A549 (cell line): Measurements from ENCODE around the gene RASL11B. TPM values are rescaled to one million over a fixed set of nuclear protein-coding genes. Genes with fewer than 3 reads are reported as not detected.

ENCODE experiments used
- ATAC-seq, 2 experiments: fragments of 200-7000 bp in 1 of 2; fragments of >200 bp in 1 of 2; cut with Nextera tagmentation in 1 of 2; cut with Tn5 transposase in 1 of 2; 3 replicates each; pipeline versions ENCODE4 v1.8.0 to v1.9.1; 2018 to 2020; ENCODE audit warnings: mild to moderate bottlenecking in 1 of 2, moderate library complexity in 1 of 2
- CTCF ChIA-PET: fragments of 300-600 bp; sonication (Branson Sonifier 250); formaldehyde crosslinking; extraction: SDS; loops from one replicate; lab custom pipeline; 2021; ENCODE audit warnings: antibody characterized with exemption, inconsistent platforms; lab: Yijun Ruan, JAX
- POLR2A ChIA-PET: fragments of 350-600 bp; formaldehyde crosslinking; extraction: SDS; loops from one replicate; lab custom pipeline; 2021; ENCODE audit warnings: antibody characterized with exemption, inconsistent platforms; lab: Yijun Ruan, JAX
- DNase-seq, 2 experiments: peaks; one replicate each; pipeline versions ENCODE4 v3.0.0 to v3.0.0-alpha.2; 2011 to 2016; ENCODE audit warnings: low read depth in 1 of 2, low spot score in 1 of 2
- FAIRE-seq: peaks from 2 replicates; lab custom pipeline; 2011; peaks lifted over from hg19 to GRCh38; lab: Jason Lieb, UNC
- H3K27ac ChIP-seq, 2 experiments: fragments of >200 bp; sonication (Bioruptor Twin); formaldehyde crosslinking; 3 replicates each; pipeline ENCODE4 v1.5.1; 2016 to 2017
- H3K4me1 ChIP-seq: fragments of >200 bp; sonication (Bioruptor Twin); formaldehyde crosslinking; 3 replicates; pipeline ENCODE4 v1.6.1; 2016
- H3K4me2 ChIP-seq: fragments of >200 bp; sonication (Bioruptor Twin); formaldehyde crosslinking; 3 replicates; pipeline ENCODE4 v1.6.1; 2016
- H3K4me3 ChIP-seq: fragments of >200 bp; sonication (Bioruptor Twin); formaldehyde crosslinking; 3 replicates; pipeline ENCODE4 v1.5.1; 2016
- H3K9me3 ChIP-seq: fragments of >200 bp; sonication (Bioruptor Twin); formaldehyde crosslinking; 3 replicates; pipeline ENCODE4 v1.6.1; 2016
- ATOH8 ChIP-seq: fragments of 250-450 bp; sonication (Bioruptor Pico); IDR thresholded peaks from 2 replicates; pipeline ENCODE4 v1.5.0; 2020; ENCODE audit warnings: low read depth, mild to moderate bottlenecking, moderate library complexity
- BHLHE40 ChIP-seq: IDR thresholded peaks from 2 replicates; pipeline ENCODE4 v1.6.1; 2012; ENCODE audit warnings: low read depth, low read length, inconsistent platforms
- CBX8 ChIP-seq: fragments of 200-600 bp; sonication (generic); IDR thresholded peaks from 2 replicates; pipeline ENCODE4 v1.6.1; 2016
- CEBPB ChIP-seq, 2 experiments: fragments of >200 bp in 1 of 2; sonication (Bioruptor Twin) in 1 of 2; formaldehyde crosslinking in 1 of 2; IDR thresholded peaks; 2 replicates each; pipeline ENCODE4 v1.6.1; 2012 to 2016
- CHD4 ChIP-seq: fragments of 200-600 bp; sonication (generic); IDR thresholded peaks from 2 replicates; pipeline ENCODE4 v1.6.1; 2016; ENCODE audit warnings: antibody characterized with exemption, mild to moderate bottlenecking, borderline replicate concordance
- CTCF ChIP-seq: fragments of >200 bp; sonication (Bioruptor Twin); formaldehyde crosslinking; IDR thresholded peaks from 3 replicates; pipeline ENCODE4 v1.5.1; 2016
- EHMT2 ChIP-seq: fragments of 200-600 bp; sonication (generic); IDR thresholded peaks from 2 replicates; pipeline ENCODE4 v1.6.1; 2016; ENCODE audit warnings: antibody characterized with exemption, low read depth, mild to moderate bottlenecking, moderate library complexity
- ELK1 ChIP-seq: fragments of 150-350 bp; IDR thresholded peaks from 2 replicates; pipeline ENCODE4 v1.6.1; 2014; ENCODE audit warnings: low read depth, mild to moderate bottlenecking, low read length
- ESRRA ChIP-seq: fragments of 150-350 bp; IDR thresholded peaks from 2 replicates; pipeline ENCODE4 v1.6.1; 2014; ENCODE audit warnings: mild to moderate bottlenecking, low read length, borderline replicate concordance
- FOSL2 ChIP-seq, 2 experiments: fragments of 450-650 bp in 1 of 2; fragments of >200 bp in 1 of 2; sonication (Bioruptor Twin) in 1 of 2; formaldehyde crosslinking; IDR thresholded peaks; 2 replicates each; pipeline versions ENCODE4 v1.5.0 to v1.6.1; 2016 to 2020; ENCODE audit warnings: mild to moderate bottlenecking in 1 of 2, moderate library complexity in 1 of 2
- HDAC2 ChIP-seq: fragments of 200-600 bp; sonication (generic); IDR thresholded peaks from 2 replicates; pipeline ENCODE4 v1.6.1; 2016
- HMGXB4 ChIP-seq: fragments of 250-450 bp; sonication (Bioruptor Pico); IDR thresholded peaks from 2 replicates; pipeline ENCODE4 v1.5.0; 2021; ENCODE audit warnings: mild to moderate bottlenecking, moderate library complexity, borderline replicate concordance
- HOXA7 ChIP-seq: fragments of 250-450 bp; sonication (Bioruptor Pico); IDR thresholded peaks from 2 replicates; pipeline ENCODE4 v1.5.0; 2020; ENCODE audit warnings: mild to moderate bottlenecking, moderate library complexity
- HOXB13 ChIP-seq: fragments of 250-450 bp; sonication (Bioruptor Pico); IDR thresholded peaks from 2 replicates; pipeline ENCODE4 v1.5.0; 2020; ENCODE audit warnings: low read depth, mild to moderate bottlenecking, moderate library complexity
- JUN ChIP-seq, 2 experiments: fragments of >200 bp; sonication (Bioruptor Twin); formaldehyde crosslinking; IDR thresholded peaks; 2 replicates in 1 of 2; 3 replicates in 1 of 2; pipeline ENCODE4 v1.6.1; 2016 to 2017
- JUNB ChIP-seq: fragments of >200 bp; sonication (Bioruptor Twin); formaldehyde crosslinking; IDR thresholded peaks from 2 replicates; pipeline ENCODE4 v1.6.1; 2016
- KDM5A ChIP-seq: fragments of 200-600 bp; sonication (generic); IDR thresholded peaks from 2 replicates; pipeline ENCODE4 v1.6.1; 2016; ENCODE audit warnings: antibody characterized with exemption, mild to moderate bottlenecking
- POLR2A ChIP-seq: IDR thresholded peaks from 2 replicates; pipeline ENCODE4 v1.6.1; 2012; ENCODE audit warnings: mild to moderate bottlenecking, low read length
- POLR2AphosphoS2 ChIP-seq: conservative IDR thresholded peaks from 2 replicates; pipeline ENCODE4 v1.6.1; 2012; ENCODE audit warnings: low read length, improper control_type of control experiment, inconsistent platforms
- RARB ChIP-seq: fragments of 250-450 bp; sonication (Bioruptor Pico); IDR thresholded peaks from 2 replicates; pipeline ENCODE4 v1.8.0; 2021; ENCODE audit warnings: mild to moderate bottlenecking, moderate library complexity
- RCOR1 ChIP-seq: fragments of 150-350 bp; IDR thresholded peaks from 2 replicates; pipeline ENCODE4 v1.6.1; 2014; ENCODE audit warnings: antibody characterized with exemption, low read length, low read depth
- REST ChIP-seq: fragments of 200-600 bp; sonication (generic); IDR thresholded peaks from 2 replicates; pipeline ENCODE4 v1.6.1; 2016; ENCODE audit warnings: antibody characterized with exemption, mild to moderate bottlenecking, moderate library complexity
- RFX5 ChIP-seq: fragments of 450-650 bp; IDR thresholded peaks from 2 replicates; pipeline ENCODE4 v1.7.1; 2014; ENCODE audit warnings: antibody characterized with exemption, mild to moderate bottlenecking, moderate library complexity
- RNF2 ChIP-seq: fragments of 200-600 bp; sonication (generic); IDR thresholded peaks from 2 replicates; pipeline ENCODE4 v1.6.1; 2016; ENCODE audit warnings: low read depth, mild to moderate bottlenecking, antibody characterized with exemption, moderate library complexity, borderline replicate concordance
- SMC3 ChIP-seq: fragments of >200 bp; sonication (Bioruptor Twin); formaldehyde crosslinking; IDR thresholded peaks from 3 replicates; pipeline ENCODE4 v1.6.1; 2018; ENCODE audit warnings: inconsistent platforms
- SREBF2 ChIP-seq: fragments of 450-650 bp; IDR thresholded peaks from 2 replicates; pipeline ENCODE4 v1.6.1; 2014; ENCODE audit warnings: mild to moderate bottlenecking, moderate library complexity
- ZFP36 ChIP-seq: fragments of 450-650 bp; IDR thresholded peaks from 2 replicates; pipeline ENCODE4 v1.6.1; 2014; ENCODE audit warnings: borderline replicate concordance; ENCODE audit not compliant: partially characterized antibody
- ZSCAN20 ChIP-seq: fragments of 250-450 bp; sonication (Bioruptor Pico); IDR thresholded peaks from 2 replicates; pipeline ENCODE4 v1.8.0; 2022; ENCODE audit warnings: mild to moderate bottlenecking, moderate library complexity
- WGBS: methylation state at CpG from one replicate; pipeline ENCODE4 v1.1.6; 2017; ENCODE audit errors: missing lambda C conversion rate; 5-methylcytosine and 5-hydroxymethylcytosine counted together
- polyA plus RNA-seq, 4 experiments: library from polyadenylated mRNA; depleted of rRNA in 3 of 4; stranded (reverse); fragments of >200 nt; fragmentation: RNase III in 1 of 4; extraction: RNeasy Plus Mini Kit Qiagen cat#74134 plus additional on column Dnase treatment in 1 of 4; gene quantifications; 2 replicates in 3 of 4; 3 replicates in 1 of 4; pipeline ENCODE4 v1.2.3, GENCODE V29; 2011 to 2017

RASL11B gene
- polyA plus RNA-seq, 2 of the 4 experiments (the other 2 are of a cell fraction): 0.04 to 0.05 TPM

- 91% methylated on average over 3 of the region's 3 CpGs for WGBS
- Histone ChIP-seq H3K9me3 (no peaks in the 10 kb centered on the region), H3K4me1 (no peaks in the 10 kb centered on the region), H3K27ac (no peak overlapping the region), H3K4me3 (no peak overlapping the region), H3K4me2 (no peak overlapping the region)
- DNase-seq (no peak), FAIRE-seq (no peak), ATAC-seq (no peak)
- TF ChIP-seq CTCF: no peak
- no peak for TF ChIP-seq HOXB13 (CRISPR knock-in tag)
- no peak for TF ChIP-seq HMGXB4 (CRISPR knock-in tag)
- TF ChIP-seq JUNB: no peak
- TF ChIP-seq POLR2AphosphoS2: no peak
- no peak for TF ChIP-seq HDAC2
- no peak for TF ChIP-seq JUN (IDR thresholded peaks at IDR 0.05)
- no peak for TF ChIP-seq EHMT2
- no peak for TF ChIP-seq ZSCAN20 (CRISPR knock-in tag)
- TF ChIP-seq RCOR1: no peak
- no peak for TF ChIP-seq HOXA7 (CRISPR knock-in tag)
- no peak for TF ChIP-seq KDM5A
- TF ChIP-seq POLR2A: no peak
- no peak for TF ChIP-seq ATOH8
- TF ChIP-seq CEBPB (IDR thresholded peaks at IDR 0.05): no peak
- TF ChIP-seq ESRRA: no peak
- no peak for TF ChIP-seq RNF2
- CTCF ChIA-PET: no interaction called here
- POLR2A ChIA-PET: no interaction called here
Observed at GRCh38 chr4:52843958-52844357, 18.2 kb upstream of the RASL11B start.

- Histone ChIP-seq H3K4me2 (no peak overlapping the region), H3K9me3 (no peaks in the 10 kb centered on the region), H3K27ac (no peak overlapping the region), H3K4me1 (no peaks in the 10 kb centered on the region), H3K4me3 (no peak overlapping the region)
- FAIRE-seq (no peak), DNase-seq (no peak), ATAC-seq (no peak)
- no peak for TF ChIP-seq HDAC2
- TF ChIP-seq SREBF2: no peak
- TF ChIP-seq REST: no peak
- TF ChIP-seq CBX8: no peak
- no peak for TF ChIP-seq FOSL2 (IDR thresholded peaks at IDR 0.05)
- no peak for TF ChIP-seq FOSL2 (CRISPR knock-in tag; IDR thresholded peaks at IDR 0.05)
- TF ChIP-seq CHD4: no peak
- TF ChIP-seq ELK1: no peak
- TF ChIP-seq RARB (CRISPR knock-in tag): no peak
- no peak for TF ChIP-seq BHLHE40
- TF ChIP-seq RFX5: no peak
- no peak for TF ChIP-seq SMC3
- no peak for TF ChIP-seq ZFP36
- no peak for TF ChIP-seq POLR2AphosphoS2
- CTCF ChIA-PET: interaction anchor here (0.7 kb wide), 1 partner anchor 10 kb away, joined by 3 read pairs; no protein-coding TSS in a partner anchor
- 52% methylated on average over 2 of the region's 2 CpGs for WGBS
- POLR2A ChIA-PET: no interaction called here
Observed at GRCh38 chr4:52844596-52844995, 17.5 kb upstream of the RASL11B start.
